ENCODE measurements around the gene OPHN1.

Gene OPHN1

GRCh38 chrX:68419975-68420374 is 13.3 kb downstream of the OPHN1 start:
- Histone ChIP-seq H3K4me2 (ENCODE audit: low read length) (no peak overlapping the region), H3K4me3 (ENCODE audit: low read length) (no peak overlapping the region), H3K4me1 (ENCODE audit: control insufficient read depth, low read length) (no peaks in the 10 kb centered on the region), H3K27ac (ENCODE audit: low read depth, low read length) (no peak overlapping the region), H4K20me1 (ENCODE audit: control insufficient read depth, insufficient read depth, low read depth, low read length) (no peaks in the 10 kb centered on the region), H3K27me3 (ENCODE audit: control insufficient read depth, low read length) (no peaks in the 10 kb centered on the region), H3K79me2 (ENCODE audit: control insufficient read depth, low read length) (no peaks in the 10 kb centered on the region), H3K9me3 (ENCODE audit: control insufficient read depth, insufficient read depth, low read length) (no peaks in the 10 kb centered on the region), H3K9me2 (replicated peaks; ENCODE audit: control insufficient read depth, low read length) (no peaks in the 10 kb centered on the region), H3F3A (ENCODE audit: control insufficient read depth, insufficient read depth) (no peaks in the 10 kb centered on the region), H3K36me3 (ENCODE audit: control insufficient read depth, low read length) (no peaks in the 10 kb centered on the region)
- TF ChIP-seq CTCF (IDR thresholded peaks at IDR 0.05; ENCODE audit: low read depth, low read length, poor library complexity, severe bottlenecking) (no peak), EZH2phosphoT487 (IDR thresholded peaks at IDR 0.05; ENCODE audit: borderline replicate concordance, low read length) (no peak)

- no peaks in the 10 kb centered on the region for H3K27me3 ChIP-seq (ENCODE audit: control insufficient read depth, low read length)
- no peak overlapping the region for H3K4me3 ChIP-seq (ENCODE audit: low read length)
- H3F3A ChIP-seq (ENCODE audit: control insufficient read depth, insufficient read depth): no peaks in the 10 kb centered on the region
- no peak overlapping the region for H3K4me2 ChIP-seq (ENCODE audit: low read length)
- no peak for TF ChIP-seq CTCF (IDR thresholded peaks at IDR 0.05; ENCODE audit: low read depth, low read length, poor library complexity, severe bottlenecking)
- H3K4me1 ChIP-seq (ENCODE audit: control insufficient read depth, low read length): no peaks in the 10 kb centered on the region
- no peaks in the 10 kb centered on the region for H3K9me2 ChIP-seq (replicated peaks; ENCODE audit: control insufficient read depth, low read length)
- H3K79me2 ChIP-seq (ENCODE audit: control insufficient read depth, low read length): no peaks in the 10 kb centered on the region
- H3K9me3 ChIP-seq (ENCODE audit: control insufficient read depth, insufficient read depth, low read length): no peaks in the 10 kb centered on the region
- no peaks in the 10 kb centered on the region for H3K36me3 ChIP-seq (ENCODE audit: control insufficient read depth, low read length)
- H4K20me1 ChIP-seq (ENCODE audit: control insufficient read depth, insufficient read depth, low read depth, low read length): no peaks in the 10 kb centered on the region
- no peak overlapping the region for H3K27ac ChIP-seq (ENCODE audit: low read depth, low read length)
Measured at GRCh38 chrX:68417651-68418050, 15.6 kb downstream of the OPHN1 start.

GRCh38 chrX:68416592-68416991 is 16.7 kb downstream of the OPHN1 start:
- no peaks in the 10 kb centered on the region for H3K9me3 ChIP-seq (ENCODE audit: control insufficient read depth, insufficient read depth, low read length)
- no peak overlapping the region for H3K4me3 ChIP-seq (ENCODE audit: low read length)
- TF ChIP-seq EZH2phosphoT487 (IDR thresholded peaks at IDR 0.05; ENCODE audit: borderline replicate concordance, low read length): no peak
- no peak for TF ChIP-seq CTCF (IDR thresholded peaks at IDR 0.05; ENCODE audit: low read depth, low read length, poor library complexity, severe bottlenecking)

GRCh38 chrX:68415316-68415715 is 18.0 kb downstream of the OPHN1 start:
- H3K4me2 ChIP-seq (ENCODE audit: low read length): no peak overlapping the region
- H3K79me2 ChIP-seq (ENCODE audit: control insufficient read depth, low read length): no peaks in the 10 kb centered on the region
- H3K4me3 ChIP-seq (ENCODE audit: low read length): no peak overlapping the region
- no peaks in the 10 kb centered on the region for H3K9me2 ChIP-seq (replicated peaks; ENCODE audit: control insufficient read depth, low read length)
- H3F3A ChIP-seq (ENCODE audit: control insufficient read depth, insufficient read depth): no peaks in the 10 kb centered on the region
- no peaks in the 10 kb centered on the region for H3K36me3 ChIP-seq (ENCODE audit: control insufficient read depth, low read length)
- no peaks in the 10 kb centered on the region for H3K27me3 ChIP-seq (ENCODE audit: control insufficient read depth, low read length)
- H3K4me1 ChIP-seq (ENCODE audit: control insufficient read depth, low read length): no peaks in the 10 kb centered on the region
- TF ChIP-seq EZH2phosphoT487 (IDR thresholded peaks at IDR 0.05; ENCODE audit: borderline replicate concordance, low read length): no peak
- no peaks in the 10 kb centered on the region for H3K9me3 ChIP-seq (ENCODE audit: control insufficient read depth, insufficient read depth, low read length)
- H4K20me1 ChIP-seq (ENCODE audit: control insufficient read depth, insufficient read depth, low read depth, low read length): no peaks in the 10 kb centered on the region
- no peak overlapping the region for H3K27ac ChIP-seq (ENCODE audit: low read depth, low read length)

More at GRCh38 chrX:68416592-68416991, 16.7 kb downstream of the OPHN1 start:
- H3K27me3 ChIP-seq (ENCODE audit: control insufficient read depth, low read length): no peaks in the 10 kb centered on the region
- no peaks in the 10 kb centered on the region for H3K79me2 ChIP-seq (ENCODE audit: control insufficient read depth, low read length)
- no peaks in the 10 kb centered on the region for H3K36me3 ChIP-seq (ENCODE audit: control insufficient read depth, low read length)
- H3K4me2 ChIP-seq (ENCODE audit: low read length): no peak overlapping the region
- H3F3A ChIP-seq (ENCODE audit: control insufficient read depth, insufficient read depth): no peaks in the 10 kb centered on the region
- H3K9me2 ChIP-seq (replicated peaks; ENCODE audit: control insufficient read depth, low read length): no peaks in the 10 kb centered on the region
- no peaks in the 10 kb centered on the region for H3K4me1 ChIP-seq (ENCODE audit: control insufficient read depth, low read length)
- no peak overlapping the region for H3K27ac ChIP-seq (ENCODE audit: low read depth, low read length)
- no peaks in the 10 kb centered on the region for H4K20me1 ChIP-seq (ENCODE audit: control insufficient read depth, insufficient read depth, low read depth, low read length)

Data from DOHH2 (cell line).